Suppressor macrophage (primary cell): ENCODE measurements around the gene LILRA5.
A peak's percentile ranks its signal among the peaks of the same experiment; 100 is the strongest.
"Not testable (repeated sequence)": the region's sequence is repeated elsewhere in the genome, so short reads cannot be mapped to it uniquely, and the experiment has no call there.

Experiments used
- DNase-seq, 4 experiments: peaks; one replicate each; pipeline ENCODE4 v3.0.0-alpha.2; 2020 to 2022

Gene LILRA5

DNA sequence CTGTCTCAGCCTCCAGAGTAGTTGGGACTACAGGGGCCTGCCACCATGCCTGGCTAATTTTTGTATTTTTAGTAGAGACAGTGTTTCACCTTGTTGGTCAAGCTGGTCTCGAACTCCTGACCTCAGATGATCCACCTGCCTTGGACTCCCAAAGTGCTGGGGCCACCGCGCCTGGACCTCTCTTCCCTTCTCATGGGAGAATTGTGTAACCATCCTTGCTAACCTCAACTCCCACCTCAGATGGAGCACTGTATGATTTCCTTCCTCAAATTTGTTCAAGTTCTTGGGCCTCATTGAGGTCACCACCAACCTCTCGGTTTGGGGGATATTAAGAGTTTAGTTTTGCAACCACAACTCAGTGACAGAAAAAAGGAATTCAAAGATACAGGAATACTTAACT, 10.7 kb downstream of the LILRA5 start:
- DNase-seq: peak; percentile 76 to 94 (median 90)

DNA sequence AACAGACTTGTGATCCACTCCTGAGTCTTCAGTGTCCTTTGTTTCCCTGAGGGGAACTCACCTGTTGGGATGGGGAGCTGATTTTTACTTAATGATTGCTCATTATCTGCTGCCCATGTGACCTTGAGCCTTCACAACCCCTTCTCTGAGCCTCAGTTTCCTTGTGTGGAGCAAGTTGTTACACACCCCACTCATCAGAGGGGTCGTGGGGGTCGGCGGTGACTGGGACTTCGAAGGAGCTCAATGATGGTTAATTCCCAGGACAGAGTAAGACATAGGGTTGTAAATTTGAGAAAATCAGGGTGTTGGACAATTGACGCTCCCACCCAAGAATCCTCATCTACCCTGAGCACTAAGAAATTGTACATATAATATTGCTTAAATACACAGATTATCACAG, 13.5 kb downstream of the LILRA5 start:
- DNase-seq: no peak

DNA sequence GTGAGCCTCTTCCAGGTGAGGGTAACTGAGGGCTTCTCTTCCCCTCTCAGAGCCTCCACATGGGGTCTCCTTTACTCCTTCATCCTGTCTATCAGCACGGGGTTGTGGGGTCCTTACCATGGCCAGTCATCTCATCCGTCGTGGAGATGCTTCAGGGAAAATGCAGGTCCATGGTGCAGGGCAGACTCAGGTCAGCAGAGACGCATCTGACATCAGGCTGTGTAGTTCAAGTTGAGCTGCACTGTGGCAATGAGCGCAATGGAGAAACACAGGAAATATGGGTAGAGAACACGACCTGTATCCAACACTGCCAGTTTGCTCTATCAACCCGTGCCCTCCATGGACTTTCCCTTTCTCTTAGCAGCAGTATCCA, 13.9 kb downstream of the LILRA5 start:
- no peak for DNase-seq

- DNase-seq: peak; percentile 52 to 77 (median 72)
Observed at GRCh38 chr19:54298357-54299125, 14.4 kb downstream of the LILRA5 start.

DNA sequence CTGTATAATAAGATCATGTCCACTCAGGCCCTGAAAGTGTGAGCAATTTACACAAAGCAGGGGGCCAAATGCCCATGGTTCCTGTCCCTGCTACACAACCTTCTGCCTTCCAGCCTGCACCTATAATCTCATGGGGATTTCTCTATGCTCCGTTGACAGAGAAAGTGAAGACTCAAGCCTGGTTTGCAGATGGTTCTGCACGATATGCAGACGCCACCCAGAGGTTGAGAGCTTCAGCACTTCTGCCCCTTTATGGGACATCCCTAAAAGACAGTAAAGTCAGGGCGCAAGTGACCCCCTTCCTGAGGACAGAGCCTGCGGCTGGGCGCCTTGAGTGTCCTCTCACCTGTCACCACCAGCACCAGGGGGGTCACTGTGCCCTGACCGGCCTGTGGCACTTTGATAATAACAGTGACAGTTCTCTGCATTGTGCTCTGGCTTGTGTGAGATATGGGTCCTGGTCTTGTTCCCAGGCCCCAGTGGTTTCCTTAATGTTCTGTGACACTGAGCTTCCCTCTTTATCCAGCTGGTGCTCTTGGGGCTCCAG, 15.1 kb downstream of the LILRA5 start:
- DNase-seq: peak; percentile 50 to 71 (median 66)

- DNase-seq: no peak
Observed at GRCh38 chr19:54294539-54294938, 18.4 kb downstream of the LILRA5 start.

- peak; percentile 34 to 68 (median 43) for DNase-seq
Observed at GRCh38 chr19:54289160-54289559, 23.8 kb downstream of the LILRA5 start.

DNA sequence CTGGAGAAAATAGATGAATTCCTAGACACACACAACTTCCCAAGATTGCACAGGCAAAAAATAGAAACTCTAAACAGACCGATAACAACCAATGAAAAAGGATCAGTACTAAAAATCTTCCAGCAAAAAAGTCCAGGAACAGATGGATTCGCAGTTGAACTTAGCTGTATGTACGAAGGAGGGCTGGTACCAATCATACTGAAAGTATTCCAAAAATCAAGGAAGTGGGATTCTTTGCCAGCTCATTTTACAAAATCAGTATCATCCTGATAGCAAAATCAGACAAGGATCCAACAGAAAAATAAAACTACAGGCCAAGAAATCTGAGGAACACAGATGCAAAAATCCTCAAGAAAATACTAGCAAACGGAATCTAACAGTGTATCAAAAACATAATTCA, 25.5 kb downstream of the LILRA5 start:
- no peak for DNase-seq

DNA sequence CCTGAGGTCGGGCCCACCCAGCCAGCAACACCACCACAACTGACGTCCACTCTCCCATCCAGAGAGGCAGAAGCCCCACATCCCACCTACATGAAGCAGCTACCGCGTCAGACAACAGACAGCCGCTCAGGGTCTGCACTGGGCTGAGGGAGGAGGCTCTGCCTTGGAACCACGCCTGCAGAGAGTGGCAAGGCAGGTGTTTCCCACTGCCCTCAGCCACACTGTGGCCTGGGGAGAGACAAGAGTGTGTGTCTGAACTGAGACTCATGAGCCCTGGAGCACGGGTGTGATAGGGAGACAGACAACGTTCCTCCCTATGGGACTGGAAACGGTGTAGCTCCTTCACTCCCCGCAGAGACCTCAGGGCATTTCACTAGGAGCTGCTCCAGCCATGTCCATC, 26.7 kb downstream of the LILRA5 start:
- not testable (repeated sequence) for DNase-seq

DNA sequence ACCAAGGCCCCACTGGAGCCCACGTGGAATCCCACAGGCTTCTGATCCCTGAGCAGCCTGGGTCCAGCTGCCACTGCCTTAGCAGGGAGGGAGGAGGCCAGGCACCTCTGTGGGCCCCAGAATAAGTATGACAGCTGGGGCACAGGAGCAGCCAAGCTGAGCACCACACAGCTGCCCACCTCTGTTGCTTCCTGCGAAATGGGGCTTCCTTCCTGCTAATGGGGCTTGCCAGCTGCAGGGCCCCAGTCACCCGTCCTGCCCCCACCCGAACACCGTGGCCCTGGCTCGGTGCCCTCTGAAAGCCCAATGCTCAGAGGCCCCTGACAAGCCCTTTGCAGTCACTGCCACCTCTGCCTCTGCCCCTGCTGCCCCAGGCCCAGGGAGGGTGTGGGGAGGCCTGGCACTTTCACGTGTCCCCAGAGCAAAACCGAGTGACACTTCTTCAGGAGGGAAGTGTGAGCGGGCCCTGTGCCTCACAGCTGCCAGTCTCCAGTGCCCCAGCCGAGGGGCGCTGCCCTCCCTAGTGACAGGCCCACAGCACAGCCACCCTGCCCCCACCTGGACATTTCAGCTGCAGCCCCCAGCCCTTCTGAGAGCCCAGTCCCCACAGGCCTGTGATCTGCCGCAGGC, 27.4 kb downstream of the LILRA5 start:
- DNase-seq: not testable (repeated sequence)

- peak in 3 of 4 experiments; percentile 55 to 58 (median 58) for DNase-seq
Observed at GRCh38 chr19:54282686-54283470, 30.1 kb downstream of the LILRA5 start.

DNA sequence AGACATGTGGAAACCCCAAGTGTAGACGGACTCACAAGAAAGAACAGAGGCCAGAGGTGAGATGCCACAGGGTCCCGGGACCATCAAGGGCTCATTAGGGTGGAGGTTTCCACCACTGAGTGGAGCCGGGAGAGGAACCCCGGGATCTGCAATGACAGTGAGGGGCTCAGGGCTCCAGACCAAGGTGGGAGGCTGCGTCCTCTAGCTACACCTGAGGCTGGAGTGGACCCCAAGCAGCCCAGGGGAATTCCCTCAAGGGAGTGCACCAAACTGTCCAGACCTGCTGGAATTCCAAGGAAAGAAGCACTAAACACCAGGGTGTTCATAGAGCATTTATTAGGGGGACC, 31.3 kb downstream of the LILRA5 start:
- not testable (repeated sequence) for DNase-seq

- peak; percentile 59 to 81 (median 74) for DNase-seq
Observed at GRCh38 chr19:54281007-54281728, 31.8 kb downstream of the LILRA5 start, which contains the start of gene LILRB2. TSS of gene LILRB2 (minus strand) at chr19:54281110. CDS start at chr19:54280496, 614 bp downstream.

DNA sequence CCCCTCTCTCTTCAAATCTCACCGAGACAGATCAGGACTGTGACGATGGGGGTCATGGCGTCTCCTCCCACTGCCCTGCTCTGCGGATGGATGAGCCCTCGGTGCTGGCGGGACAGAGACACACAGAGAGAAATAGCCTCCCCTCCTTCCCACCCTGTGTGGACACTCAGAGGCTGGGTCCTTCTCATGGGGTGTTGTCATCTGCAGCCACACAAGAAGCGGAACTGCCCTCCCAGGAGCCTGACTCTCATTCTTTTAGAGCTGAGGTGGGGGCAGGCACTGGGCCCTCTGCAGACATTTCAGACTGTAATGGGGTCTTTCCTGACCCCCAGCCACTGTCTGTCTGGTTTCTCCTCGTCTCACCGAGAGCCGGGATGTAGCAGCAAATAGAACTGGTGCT, 32.5 kb downstream of the LILRA5 start:
- peak; percentile 71 to 86 (median 85) for DNase-seq

DNA sequence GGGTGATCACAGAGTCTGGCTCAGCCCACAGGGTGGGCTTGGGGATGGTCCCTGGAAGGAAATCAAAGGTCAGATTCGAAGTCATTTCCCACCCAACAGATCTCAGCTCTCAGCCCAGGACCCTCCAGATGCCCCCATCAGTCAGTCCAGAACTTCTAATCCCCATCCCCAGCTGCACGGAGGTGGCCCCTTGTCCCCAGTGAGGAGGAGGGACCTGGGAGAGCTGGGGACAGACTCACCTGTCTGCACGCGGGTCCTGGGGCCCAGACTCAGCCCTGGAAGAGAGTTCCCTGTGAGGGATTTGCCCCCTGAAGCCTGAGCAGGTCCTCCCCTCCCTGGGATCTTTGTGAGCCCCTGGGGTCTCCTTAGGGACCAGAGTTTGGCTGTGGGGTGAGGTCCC, 32.9 kb downstream of the LILRA5 start:
- not testable (repeated sequence) for DNase-seq

DNA sequence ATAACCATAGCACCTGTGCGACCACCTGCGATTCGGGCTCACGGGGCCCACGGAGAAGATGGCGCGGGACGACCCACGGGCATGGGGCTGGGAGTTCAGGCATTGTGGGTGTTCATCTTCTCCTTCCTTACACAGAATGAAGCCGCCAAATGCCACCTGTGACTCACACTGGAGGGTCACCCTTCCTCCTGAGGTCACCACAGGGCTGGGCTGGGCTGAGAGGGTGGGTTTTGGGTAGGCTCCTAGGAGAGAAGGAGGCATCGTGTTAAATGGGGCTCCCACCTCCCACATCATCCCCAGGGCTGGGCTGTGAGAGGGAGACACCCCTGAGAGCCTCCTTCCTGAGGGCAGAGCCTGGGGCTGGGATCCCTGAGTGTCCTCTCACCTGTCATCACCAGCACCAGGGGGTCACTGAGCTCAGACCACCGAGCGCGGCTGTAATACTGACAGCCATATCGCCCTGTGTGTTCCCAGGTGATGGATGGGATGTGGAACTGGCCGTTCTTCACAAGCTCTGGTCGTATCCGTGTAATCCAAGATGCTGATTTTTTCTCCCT, 33.5 kb downstream of the LILRA5 start:
- DNase-seq: peak in 3 of 4 experiments; percentile 37 to 57 (median 49)

GRCh38 chr19:54278571-54279195, 34.3 kb downstream of the LILRA5 start:
- DNase-seq: not testable (repeated sequence)

DNA sequence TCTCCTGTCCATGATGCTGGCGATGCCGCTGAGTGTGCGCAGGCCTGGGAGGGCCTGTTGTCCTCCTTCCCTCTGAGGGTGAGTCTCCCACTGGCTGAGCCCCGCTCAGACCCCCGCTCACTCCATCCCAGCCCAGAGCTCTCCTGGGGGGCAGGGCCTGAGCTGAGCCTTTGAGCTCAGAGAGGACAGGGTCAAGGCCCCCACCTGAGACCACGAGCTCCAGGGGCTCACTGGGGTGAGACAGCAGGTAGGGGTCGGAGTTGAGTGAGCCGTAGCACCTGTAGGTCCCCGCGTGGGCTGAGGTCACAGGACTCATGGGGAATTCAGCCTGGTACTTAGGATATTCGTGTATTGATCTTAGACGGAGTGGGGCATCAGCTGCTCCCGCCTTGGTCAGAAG, 34.9 kb downstream of the LILRA5 start:
- not testable (repeated sequence) for DNase-seq

- DNase-seq: not testable (repeated sequence)
Observed at GRCh38 chr19:54277111-54277615, 35.8 kb downstream of the LILRA5 start.

GRCh38 chr19:54275951-54276350, 37.0 kb downstream of the LILRA5 start:
- no peak for DNase-seq

DNA sequence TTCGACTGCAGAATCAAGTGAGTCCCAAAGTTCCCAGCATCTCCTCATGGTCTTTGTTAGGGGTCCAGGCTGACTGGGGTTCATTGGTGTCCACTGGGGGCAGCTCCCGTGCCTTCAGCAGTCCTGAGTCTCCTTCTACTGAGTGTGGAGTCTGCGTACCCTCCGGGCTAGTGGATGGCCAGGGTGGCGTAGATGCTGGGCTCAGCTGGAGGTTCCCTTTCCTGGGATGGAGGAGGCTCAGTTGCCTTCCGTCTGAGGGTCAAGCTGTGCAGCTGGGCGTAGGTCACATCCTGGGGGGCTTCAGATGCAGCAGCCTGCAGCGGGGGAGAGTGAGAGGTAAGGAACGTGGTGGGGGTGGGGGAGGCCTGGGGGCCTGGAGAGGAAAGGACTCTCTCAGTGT, 38.5 kb downstream of the LILRA5 start:
- not testable (repeated sequence) for DNase-seq
